ENCODE measurements around the gene RIMS4. TPM values are rescaled to one million over a fixed set of nuclear protein-coding genes. Genes with fewer than 3 reads are reported as not detected.

The RIMS4 gene
- total and polyA plus RNA-seq, 2 of the 13 experiments (the other 11 are each of a cell fraction or from before 2014, with no cell fraction given): 0.01 to 0.07 TPM

DNA sequence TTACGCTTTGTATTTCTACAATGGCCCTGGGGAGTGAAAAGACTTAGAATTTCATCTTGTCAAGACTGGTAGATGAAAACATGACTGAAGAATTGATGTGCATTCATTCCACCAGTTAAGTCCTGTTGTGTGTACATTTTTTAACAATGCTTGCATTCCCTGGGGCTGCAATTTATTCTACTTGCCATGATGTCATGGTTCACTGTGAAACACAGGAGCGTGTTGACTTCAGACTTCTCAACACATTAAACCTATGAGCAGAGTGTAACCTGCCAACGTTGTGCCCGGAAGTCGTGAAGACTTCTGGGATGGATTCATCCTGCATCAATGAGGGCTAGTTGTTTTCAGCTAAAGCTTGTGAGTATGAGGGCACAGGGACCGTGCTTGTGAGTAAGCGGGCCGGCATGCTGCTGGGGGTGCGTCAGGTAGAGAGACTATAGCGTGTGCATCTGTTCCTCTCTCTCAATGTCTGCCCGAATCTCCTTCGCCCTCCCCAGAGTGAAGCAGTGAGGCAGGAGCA, 26.3 kb upstream of the RIMS4 start:
- Histone ChIP-seq H3K27me3 (ENCODE audit: control insufficient read depth in 1 of 2, insufficient read depth in 2 of 2, low read length in 2 of 2) (peaks cover 3 to 56% of the 10 kb centered on the region in 2 experiments; a peak in 2 of 5 replicates), H4K20me1 (ENCODE audit: insufficient read depth, low read length) (no peaks in the 10 kb centered on the region), H3K79me2 (ENCODE audit: insufficient read depth, low read length) (no peaks in the 10 kb centered on the region), H2AFZ (ENCODE audit: low read length) (no peak overlapping the region), H3K4me3 (replicated peaks in 1 of 3; ENCODE audit: insufficient read depth in 1 of 3, low read depth in 2 of 3, low read length in 3 of 3) (no peak overlapping the region), H3K4me1 (ENCODE audit: insufficient read depth, low read length) (no peaks in the 10 kb centered on the region), H3K4me2 (ENCODE audit: low read depth, low read length) (no peak overlapping the region), H3K9ac (ENCODE audit: insufficient read depth, low read depth, low read length) (no peak overlapping the region), H3K27ac (ENCODE audit: extremely low read length, insufficient read depth, low read length) (no peak overlapping the region), H3K9me3 (ENCODE audit: low read length) (peaks cover 4% of the 10 kb centered on the region; the same call in 1 of the 2 replicates), H3K36me3 (replicated peaks in 1 of 2; ENCODE audit: control insufficient read depth in 1 of 2, insufficient read depth in 2 of 2, low read length in 2 of 2) (no peaks in the 10 kb centered on the region)
- CTCF ChIA-PET (ENCODE audit: low intra/inter-chr PET ratio, low total read pairs): no interaction called here
- TF ChIP-seq ZNF44 (CRISPR knock-in tag; IDR thresholded peaks at IDR 0.05) (no peak), ATF7 (IDR thresholded peaks at IDR 0.05) (peak; percentile 60; the same call in 1 of the 2 replicates), ATF7 (CRISPR knock-in tag; IDR thresholded peaks at IDR 0.05) (no peak), CREB1 (IDR thresholded peaks at IDR 0.05) (0 out of 2 replicates have a peak, but pooled peaks have one; percentile 5), CREB1 (CRISPR knock-in tag; IDR thresholded peaks at IDR 0.05) (no peak)
- WGBS (ENCODE audit: low lambda C conversion rate): 30% methylated on average over 12 of the region's 12 CpGs
- in situ Hi-C loops (cut with HindIII; ENCODE audit: extremely low pct_ligation_motif_present, low pct_unique_long_range_greater_than_20kb) (no loop called here), intact Hi-C loops (cut with micrococcal nuclease; ENCODE audit: unreplicated experiment) (no loop called here)
- no peak for ATAC-seq
- no TSS peak for BruUV-seq (replicated peaks)
- FAIRE-seq: no peak
- DNase-seq (ENCODE audit: low spot score): no peak
- POLR2A ChIA-PET: no interaction called here

DNA sequence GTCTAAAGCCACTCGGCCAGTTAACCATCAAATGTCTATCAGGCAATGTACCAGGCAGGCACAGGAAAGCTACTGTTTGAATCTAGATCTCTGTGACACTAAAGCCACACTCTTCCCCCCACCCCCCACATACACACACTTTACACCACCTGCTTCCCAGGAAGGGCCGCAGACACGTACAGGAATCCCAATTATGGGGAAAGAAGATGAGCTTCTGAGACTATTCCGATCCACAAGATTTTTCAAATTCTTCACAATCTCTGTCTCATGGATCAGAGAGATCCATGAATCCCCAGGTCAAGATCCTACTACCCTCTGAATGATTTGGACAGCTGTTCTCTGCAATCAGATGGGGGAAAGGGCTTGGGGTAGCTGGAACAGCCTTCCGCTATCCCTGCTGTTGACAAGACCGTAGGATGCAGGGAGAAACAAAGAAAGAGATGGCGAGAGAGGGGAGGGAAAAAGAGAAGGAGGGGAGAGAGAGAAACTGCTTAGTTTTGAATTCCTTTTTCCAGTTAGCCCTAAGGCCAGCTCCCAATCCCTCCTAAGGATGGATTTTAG, 25.4 kb upstream of the RIMS4 start:
- intact Hi-C loops (cut with micrococcal nuclease; ENCODE audit: unreplicated experiment): no loop called here
- Histone ChIP-seq H3K79me2 (ENCODE audit: insufficient read depth, low read length) (no peaks in the 10 kb centered on the region), H3K27me3 (ENCODE audit: control insufficient read depth in 1 of 2, insufficient read depth in 2 of 2, low read length in 2 of 2) (peaks cover 3 to 56% of the 10 kb centered on the region in 2 experiments; a peak in 2 of 5 replicates), H3K9ac (ENCODE audit: insufficient read depth, low read depth, low read length) (no peak overlapping the region), H2AFZ (ENCODE audit: low read length) (no peak overlapping the region), H3K9me3 (ENCODE audit: low read length) (peaks cover 4% of the 10 kb centered on the region; the same call in 1 of the 2 replicates), H3K4me1 (ENCODE audit: insufficient read depth, low read length) (no peaks in the 10 kb centered on the region), H3K36me3 (replicated peaks in 1 of 2; ENCODE audit: control insufficient read depth in 1 of 2, insufficient read depth in 2 of 2, low read length in 2 of 2) (no peaks in the 10 kb centered on the region), H4K20me1 (ENCODE audit: insufficient read depth, low read length) (no peaks in the 10 kb centered on the region), H3K4me3 (replicated peaks in 1 of 3; ENCODE audit: insufficient read depth in 1 of 3, low read depth in 2 of 3, low read length in 3 of 3) (no peak overlapping the region), H3K27ac (ENCODE audit: extremely low read length, insufficient read depth, low read length) (no peak overlapping the region), H3K4me2 (ENCODE audit: low read depth, low read length) (no peak overlapping the region)
- no peak for DNase-seq (ENCODE audit: low spot score)
- in situ Hi-C loops (cut with HindIII; ENCODE audit: extremely low pct_ligation_motif_present, low pct_unique_long_range_greater_than_20kb): no loop called here
- WGBS (ENCODE audit: low lambda C conversion rate): 14% methylated on average over 7 of the region's 7 CpGs
- ChIA-PET CTCF (ENCODE audit: low intra/inter-chr PET ratio, low total read pairs) (no interaction called here), POLR2A (no interaction called here)
- BruUV-seq (replicated peaks): no TSS peak
- no peak for FAIRE-seq
- TF ChIP-seq SP5 (CRISPR knock-in tag; IDR thresholded peaks at IDR 0.05; ENCODE audit: borderline replicate concordance, low read depth) (no peak), NR2C2 (CRISPR knock-in tag; IDR thresholded peaks at IDR 0.05; ENCODE audit: borderline replicate concordance) (no peak), CBX2 (IDR thresholded peaks at IDR 0.05; ENCODE audit: low read depth, low read length) (no peak), CBX2 (CRISPR knock-in tag; IDR thresholded peaks at IDR 0.05; ENCODE audit: low read depth) (no peak)
- ATAC-seq: no peak
